HG02798 (cell line): Measurements from ENCODE around the gene PCDHGA10.
A peak's percentile ranks its signal among the peaks of the same experiment; 100 is the strongest.
"Not testable (repeated sequence)": the region's sequence is repeated elsewhere in the genome, so short reads cannot be mapped to it uniquely, and the experiment has no call there.

Source experiments
- ATAC-seq: cut with Tn5 transposase; IDR thresholded peaks from one replicate; pipeline ENCODE4 v1.9.1; 2021; ENCODE audit warnings: mild to moderate bottlenecking; ENCODE audit not compliant: unreplicated experiment, poor library complexity

Gene PCDHGA10

DNA sequence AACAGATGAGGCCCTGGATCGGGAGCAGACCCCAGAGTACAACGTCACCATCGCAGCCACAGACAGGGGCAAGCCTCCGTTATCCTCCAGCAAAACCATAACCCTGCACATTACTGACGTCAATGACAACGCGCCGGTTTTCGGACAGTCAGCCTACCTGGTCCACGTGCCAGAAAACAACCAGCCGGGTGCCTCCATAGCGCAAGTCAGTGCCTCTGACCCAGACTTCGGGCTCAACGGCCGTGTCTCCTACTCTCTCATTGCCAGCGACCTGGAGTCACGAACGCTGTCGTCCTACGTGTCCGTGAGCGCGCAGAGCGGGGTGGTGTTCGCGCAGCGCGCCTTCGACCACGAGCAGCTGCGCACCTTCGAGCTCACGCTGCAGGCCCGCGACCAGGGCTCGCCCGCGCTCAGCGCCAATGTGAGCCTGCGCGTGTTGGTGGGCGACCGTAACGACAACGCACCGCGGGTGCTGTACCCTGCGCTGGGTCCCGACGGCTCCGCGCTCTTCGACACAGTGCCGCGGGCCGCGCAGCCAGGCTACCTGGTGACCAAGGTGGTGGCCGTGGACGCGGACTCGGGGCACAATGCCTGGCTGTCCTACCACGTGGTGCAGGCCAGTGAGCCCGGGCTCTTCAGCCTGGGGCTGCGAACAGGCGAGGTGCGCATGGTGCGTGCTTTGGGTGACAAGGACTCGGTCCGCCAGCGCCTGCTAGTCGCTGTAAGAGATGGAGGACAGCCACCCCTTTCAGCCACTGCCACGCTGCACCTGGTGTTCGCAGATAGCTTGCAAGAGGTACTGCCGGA, 6.5 kb downstream of the PCDHGA10 start:
- ATAC-seq = no peak

DNA sequence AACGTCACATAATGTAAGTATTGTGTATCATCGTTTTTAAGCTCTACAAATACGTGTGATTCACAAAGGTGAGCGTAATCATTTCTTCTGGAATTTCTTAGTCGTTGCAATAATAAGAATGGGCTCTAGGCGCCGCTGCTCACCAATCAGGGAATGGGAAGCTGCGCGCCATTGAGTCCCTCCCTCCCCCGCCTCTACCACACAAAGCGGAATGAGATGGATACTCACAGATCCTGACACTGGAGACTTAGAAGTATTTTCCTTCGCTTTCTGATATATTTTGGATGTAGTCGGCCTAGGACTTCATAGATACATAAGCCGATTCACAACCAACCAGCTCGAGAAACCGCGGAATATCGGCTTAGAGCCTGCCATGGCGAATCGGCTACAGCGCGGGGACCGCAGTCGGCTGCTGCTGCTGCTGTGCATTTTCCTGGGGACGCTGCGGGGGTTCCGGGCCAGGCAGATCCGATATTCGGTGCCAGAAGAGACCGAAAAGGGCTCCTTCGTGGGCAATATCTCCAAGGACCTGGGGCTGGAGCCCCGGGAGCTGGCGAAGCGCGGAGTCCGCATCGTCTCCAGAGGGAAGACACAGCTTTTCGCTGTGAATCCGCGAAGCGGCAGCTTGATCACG, 8.2 kb downstream of the PCDHGA10 start, which contains the start of gene PCDHGA11:
PCDHGA11 (plus strand) TSS at position 197 of the 634 bp plus-strand sequence; CDS start at position 374, 177 bp downstream.
- ATAC-seq = peak; percentile 56

DNA sequence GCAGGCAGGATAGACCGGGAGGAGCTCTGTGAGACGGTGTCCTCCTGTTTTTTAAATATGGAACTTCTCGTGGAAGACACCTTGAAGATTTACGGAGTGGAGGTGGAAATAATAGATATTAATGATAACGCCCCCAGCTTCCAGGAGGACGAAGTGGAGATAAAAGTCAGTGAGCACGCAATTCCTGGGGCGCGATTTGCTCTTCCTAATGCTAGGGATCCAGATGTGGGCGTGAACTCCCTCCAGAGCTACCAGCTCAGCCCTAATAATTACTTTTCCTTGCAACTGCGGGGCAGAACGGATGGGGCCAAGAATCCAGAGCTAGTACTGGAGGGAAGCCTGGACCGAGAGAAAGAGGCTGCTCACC, 8.7 kb downstream of the PCDHGA10 start:
- ATAC-seq = no peak

DNA sequence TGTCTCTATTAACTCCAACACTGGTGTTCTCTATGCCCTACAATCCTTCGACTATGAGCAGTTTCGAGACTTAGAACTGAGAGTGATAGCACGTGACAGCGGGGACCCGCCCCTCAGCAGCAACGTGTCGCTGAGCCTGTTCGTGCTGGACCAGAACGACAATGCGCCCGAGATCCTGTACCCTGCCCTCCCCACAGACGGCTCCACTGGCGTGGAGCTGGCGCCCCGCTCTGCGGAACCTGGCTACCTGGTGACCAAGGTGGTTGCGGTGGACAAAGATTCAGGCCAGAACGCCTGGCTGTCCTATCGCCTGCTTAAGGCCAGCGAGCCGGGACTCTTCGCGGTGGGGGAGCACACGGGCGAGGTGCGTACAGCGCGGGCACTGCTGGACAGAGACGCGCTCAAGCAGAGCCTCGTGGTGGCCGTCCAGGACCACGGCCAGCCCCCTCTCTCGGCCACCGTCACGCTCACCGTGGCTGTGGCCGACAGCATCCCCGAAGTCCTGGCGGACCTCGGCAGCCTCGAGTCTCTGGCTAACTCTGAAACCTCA, 10.0 kb downstream of the PCDHGA10 start:
- ATAC-seq = no peak

DNA sequence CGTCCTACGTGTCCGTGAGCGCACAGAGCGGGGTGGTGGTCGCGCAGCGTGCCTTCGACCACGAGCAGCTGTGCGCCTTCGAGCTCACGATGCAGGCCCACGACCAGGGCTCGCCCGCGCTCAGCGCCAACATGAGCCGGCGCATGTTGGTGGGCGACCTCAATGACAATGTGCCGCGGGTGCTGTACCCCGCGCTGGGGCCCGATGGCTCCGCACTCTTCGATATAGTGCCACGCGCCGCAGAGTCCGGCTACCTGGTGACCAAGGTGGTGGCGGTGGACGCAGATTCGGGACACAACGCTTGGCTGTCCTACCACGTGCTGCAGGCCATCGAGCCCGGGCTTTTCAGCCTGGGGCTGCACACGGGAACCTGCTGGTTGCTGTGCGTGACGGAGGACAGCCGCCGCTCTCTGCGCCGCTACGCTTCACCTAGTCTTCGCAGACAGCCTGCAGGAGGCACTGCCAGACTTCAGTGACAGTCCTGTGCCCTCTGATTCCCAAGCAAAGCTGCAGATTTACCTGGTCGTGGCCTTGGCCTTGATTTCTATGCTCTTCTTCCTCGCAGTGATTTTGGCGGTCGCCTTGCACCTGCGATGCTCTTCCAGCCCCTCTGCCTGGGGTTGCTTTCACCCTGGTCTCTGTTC, 15.1 kb downstream of the PCDHGA10 start:
- ATAC-seq = no peak

DNA sequence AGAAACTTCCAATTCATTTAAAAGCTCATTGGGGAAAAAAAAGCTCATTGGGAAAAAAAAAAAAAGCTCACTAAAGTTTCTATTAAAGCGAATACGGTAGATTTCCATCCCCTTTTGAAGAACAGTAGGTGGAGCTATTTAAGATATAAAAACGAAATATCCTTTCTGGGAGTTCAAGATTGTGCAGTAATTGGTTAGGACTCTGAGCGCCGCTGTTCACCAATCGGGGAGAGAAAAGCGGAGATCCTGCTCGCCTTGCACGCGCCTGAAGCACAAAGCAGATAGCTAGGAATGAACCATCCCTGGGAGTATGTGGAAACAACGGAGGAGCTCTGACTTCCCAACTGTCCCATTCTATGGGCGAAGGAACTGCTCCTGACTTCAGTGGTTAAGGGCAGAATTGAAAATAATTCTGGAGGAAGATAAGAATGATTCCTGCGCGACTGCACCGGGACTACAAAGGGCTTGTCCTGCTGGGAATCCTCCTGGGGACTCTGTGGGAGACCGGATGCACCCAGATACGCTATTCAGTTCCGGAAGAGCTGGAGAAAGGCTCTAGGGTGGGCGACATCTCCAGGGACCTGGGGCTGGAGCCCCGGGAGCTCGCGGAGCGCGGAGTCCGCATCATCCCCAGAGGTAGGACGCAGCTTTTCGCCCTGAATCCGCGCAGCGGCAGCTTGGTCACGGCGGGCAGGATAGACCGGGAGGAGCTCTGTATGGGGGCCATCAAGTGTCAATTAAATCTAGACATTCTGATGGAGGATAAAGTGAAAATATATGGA, 17.7 kb downstream of the PCDHGA10 start, which contains the start of gene PCDHGA12:
PCDHGA12 (plus strand) TSS at position 176 of the 782 bp plus-strand sequence; CDS start at position 429, 253 bp downstream.
- ATAC-seq = peak; percentile 77

DNA sequence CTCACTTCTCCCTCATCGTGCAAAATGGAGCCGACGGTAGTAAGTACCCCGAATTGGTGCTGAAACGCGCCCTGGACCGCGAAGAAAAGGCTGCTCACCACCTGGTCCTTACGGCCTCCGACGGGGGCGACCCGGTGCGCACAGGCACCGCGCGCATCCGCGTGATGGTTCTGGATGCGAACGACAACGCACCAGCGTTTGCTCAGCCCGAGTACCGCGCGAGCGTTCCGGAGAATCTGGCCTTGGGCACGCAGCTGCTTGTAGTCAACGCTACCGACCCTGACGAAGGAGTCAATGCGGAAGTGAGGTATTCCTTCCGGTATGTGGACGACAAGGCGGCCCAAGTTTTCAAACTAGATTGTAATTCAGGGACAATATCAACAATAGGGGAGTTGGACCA, 18.5 kb downstream of the PCDHGA10 start:
- peak; percentile 50 for ATAC-seq

DNA sequence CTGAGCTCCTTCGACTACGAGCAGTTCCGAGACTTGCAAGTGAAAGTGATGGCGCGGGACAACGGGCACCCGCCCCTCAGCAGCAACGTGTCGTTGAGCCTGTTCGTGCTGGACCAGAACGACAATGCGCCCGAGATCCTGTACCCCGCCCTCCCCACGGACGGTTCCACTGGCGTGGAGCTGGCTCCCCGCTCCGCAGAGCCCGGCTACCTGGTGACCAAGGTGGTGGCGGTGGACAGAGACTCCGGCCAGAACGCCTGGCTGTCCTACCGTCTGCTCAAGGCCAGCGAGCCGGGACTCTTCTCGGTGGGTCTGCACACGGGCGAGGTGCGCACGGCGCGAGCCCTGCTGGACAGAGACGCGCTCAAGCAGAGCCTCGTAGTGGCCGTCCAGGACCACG, 19.5 kb downstream of the PCDHGA10 start:
- ATAC-seq = not testable (repeated sequence)

DNA sequence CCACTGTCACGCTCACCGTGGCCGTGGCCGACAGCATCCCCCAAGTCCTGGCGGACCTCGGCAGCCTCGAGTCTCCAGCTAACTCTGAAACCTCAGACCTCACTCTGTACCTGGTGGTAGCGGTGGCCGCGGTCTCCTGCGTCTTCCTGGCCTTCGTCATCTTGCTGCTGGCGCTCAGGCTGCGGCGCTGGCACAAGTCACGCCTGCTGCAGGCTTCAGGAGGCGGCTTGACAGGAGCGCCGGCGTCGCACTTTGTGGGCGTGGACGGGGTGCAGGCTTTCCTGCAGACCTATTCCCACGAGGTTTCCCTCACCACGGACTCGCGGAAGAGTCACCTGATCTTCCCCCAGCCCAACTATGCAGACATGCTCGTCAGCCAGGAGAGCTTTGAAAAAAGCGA, 19.9 kb downstream of the PCDHGA10 start:
- not testable (repeated sequence) for ATAC-seq

DNA sequence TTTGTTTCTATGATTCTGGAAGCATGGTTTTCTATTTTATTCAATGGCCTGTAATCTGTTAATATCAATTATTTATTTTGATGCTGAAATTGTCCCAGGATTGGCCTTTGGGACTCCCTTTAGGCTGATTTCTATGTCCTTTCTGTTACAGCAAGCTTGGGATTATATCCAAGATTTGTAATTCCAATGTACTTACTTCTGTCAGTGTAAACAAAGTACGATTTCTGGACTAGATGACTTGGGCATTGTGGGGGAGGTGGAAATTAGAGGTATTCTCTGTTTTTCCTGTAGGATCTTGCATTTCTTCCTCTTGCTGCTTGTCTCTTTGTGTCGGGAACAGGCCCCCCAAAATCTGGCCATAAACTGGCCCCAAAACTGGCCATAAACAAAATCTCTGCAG, 21.2 kb downstream of the PCDHGA10 start:
- no peak for ATAC-seq

DNA sequence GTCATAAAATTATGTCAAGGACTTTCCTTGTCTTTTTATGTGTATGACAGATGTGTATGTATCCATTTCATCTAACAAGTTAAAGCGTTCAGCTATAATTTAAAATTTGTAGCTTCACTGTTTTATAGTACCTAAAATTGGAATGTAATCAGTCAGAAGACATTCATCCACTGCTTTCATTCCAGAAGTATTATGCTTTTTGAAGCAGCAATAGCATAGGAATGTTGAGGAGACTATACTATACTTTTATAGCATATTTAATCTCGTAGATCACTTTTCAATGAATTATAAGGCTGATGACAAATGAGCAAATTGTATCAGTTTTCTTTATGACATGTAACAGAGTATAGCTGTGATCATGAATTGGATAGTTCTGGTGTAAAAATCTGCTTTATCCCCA, 24.4 kb downstream of the PCDHGA10 start:
- no peak for ATAC-seq

DNA sequence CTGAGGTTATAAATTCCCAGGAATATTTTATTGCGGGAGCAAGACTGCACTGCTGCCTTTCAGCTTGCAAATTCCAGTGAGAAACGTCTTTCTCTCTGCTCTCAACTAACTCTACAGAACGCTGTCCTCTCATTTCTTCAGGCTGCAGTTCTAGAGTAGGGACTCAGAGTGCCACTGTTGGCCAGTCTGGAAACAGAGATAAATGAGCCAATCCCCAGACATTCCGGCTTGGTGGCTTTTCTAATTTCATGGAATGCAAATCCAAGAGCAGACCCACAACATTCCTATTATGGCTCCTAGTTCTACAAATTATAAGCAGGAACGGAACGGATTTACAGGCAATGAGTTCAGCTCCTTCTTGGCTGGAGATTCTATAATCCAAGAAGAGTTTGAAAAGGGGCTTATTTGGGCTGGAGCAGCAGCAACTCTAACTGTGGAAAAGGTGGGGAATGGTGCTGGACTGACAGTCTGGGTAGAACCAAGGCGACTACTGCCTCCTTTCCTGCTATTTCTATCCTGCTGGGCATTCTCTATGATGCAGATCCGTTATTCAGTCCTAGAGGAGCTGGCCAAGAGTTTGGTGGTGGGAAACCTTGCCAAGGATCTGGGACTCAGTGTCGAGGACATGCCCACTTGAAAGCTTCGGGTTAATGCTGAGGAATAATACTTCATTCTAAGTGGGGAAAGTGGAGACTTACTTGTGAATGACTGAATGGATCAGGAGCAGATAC, 26.8 kb downstream of the PCDHGA10 start:
- ATAC-seq = no peak

DNA sequence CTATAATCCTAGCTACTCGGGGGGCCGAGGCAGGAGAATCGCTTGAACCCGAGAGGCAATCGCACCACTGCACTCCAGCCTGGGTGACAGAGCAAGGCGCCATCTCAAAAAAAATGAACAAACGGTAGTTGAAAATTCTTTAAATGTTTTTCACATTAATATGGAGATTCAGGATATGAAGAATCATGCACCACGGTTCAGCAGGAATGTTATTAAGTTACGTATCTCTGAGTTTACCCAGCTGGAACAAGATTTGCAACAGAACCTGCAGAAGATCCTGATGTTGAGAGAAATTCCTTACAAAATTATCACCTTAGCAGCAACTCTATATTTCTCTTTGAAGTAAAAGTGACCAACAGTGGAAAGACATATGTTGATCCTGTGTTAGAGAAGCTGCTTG, 27.6 kb downstream of the PCDHGA10 start:
- no peak for ATAC-seq

DNA sequence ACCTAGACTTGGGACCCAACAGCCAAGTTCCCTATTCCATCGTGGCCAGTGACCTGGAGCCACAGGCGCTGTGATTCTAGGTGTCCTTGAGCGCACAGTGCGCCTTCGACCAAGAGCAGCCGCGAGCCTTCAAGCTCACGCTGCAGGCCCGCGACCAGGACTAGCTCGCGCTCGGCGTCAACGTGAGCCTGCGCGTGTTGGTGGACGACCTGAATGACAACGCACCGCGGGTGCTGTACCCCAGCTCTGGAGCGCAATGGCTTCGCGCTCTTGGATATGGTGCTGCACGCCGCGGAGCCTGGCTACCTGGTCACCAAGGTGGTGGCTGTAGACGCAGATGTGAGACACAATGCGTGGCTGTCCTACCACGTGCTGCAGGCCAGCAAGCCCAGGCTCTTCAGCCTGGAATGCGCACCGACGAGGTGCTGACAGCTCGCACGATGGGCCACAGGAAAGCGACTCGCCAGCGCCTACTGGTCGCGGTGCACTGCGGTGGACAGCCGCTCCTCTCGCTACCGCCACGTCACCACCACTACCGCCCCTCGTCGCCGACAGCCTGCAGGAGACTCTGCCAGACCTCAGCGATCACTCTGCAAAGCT, 28.9 kb downstream of the PCDHGA10 start:
- ATAC-seq = no peak

DNA sequence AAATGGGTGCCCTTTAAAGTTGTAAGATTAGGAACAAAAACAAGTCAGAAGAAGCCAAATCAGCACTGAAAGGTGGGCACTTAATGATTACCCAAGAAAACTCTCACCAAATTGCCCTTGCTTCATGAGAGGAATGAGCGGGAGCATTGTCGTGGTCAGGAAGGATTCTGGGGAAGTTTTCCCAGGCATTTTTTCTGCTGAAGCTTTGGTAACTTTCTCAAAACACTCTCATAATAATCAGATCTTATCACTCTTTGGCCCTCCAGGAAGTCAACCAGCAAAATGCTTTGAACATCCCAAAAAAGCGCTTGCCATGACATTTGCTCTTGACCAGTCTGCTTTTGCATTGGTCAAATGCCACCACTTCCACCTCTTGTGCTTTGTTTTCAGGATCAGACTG, 52.6 kb downstream of the PCDHGA10 start:
- no peak for ATAC-seq
